GM08714 (cell line): ENCODE measurements around the gene TSPAN31.

Experiments
- H3K4me3 ChIP-seq: fragments of 200-500 bp; sonication (Bioruptor generic); 2 replicates; pipeline ENCODE4 v1.5.1; 2014; ENCODE audit warnings: mild to moderate bottlenecking, low read length, inconsistent platforms
- ZNF274 ChIP-seq: IDR thresholded peaks from 2 replicates; pipeline ENCODE4 v1.6.1; 2012; ENCODE audit warnings: mild to moderate bottlenecking, low read depth, low read length

The TSPAN31 gene

GRCh38 chr12:57736741-57737466 lies 7.9 kb upstream of the TSPAN31 start:
- TF ChIP-seq ZNF274, result no peak
- H3K4me3 ChIP-seq, result no peak overlapping the region

GRCh38 chr12:57737467-57738460 lies 7.1 kb upstream of the TSPAN31 start:
- H3K4me3 ChIP-seq, result no peak overlapping the region
- no peak for TF ChIP-seq ZNF274

GRCh38 chr12:57738661-57739237 lies 6.1 kb upstream of the TSPAN31 start, which contains the start of gene AGAP2:
Gene AGAP2, minus strand, starts transcription at chr12:57738742. Its CDS starts 496 bp downstream, at chr12:57738246.
- no peak within 1 kb of the TSS for H3K4me3 ChIP-seq
- no peak for TF ChIP-seq ZNF274

- no peak overlapping the region for H3K4me3 ChIP-seq
- TF ChIP-seq ZNF274, result no peak
Measured at GRCh38 chr12:57739387-57739786, 5.5 kb upstream of the TSPAN31 start.

GRCh38 chr12:57739914-57740538 lies 4.8 kb upstream of the TSPAN31 start:
- no peak overlapping the region for H3K4me3 ChIP-seq
- TF ChIP-seq ZNF274, result no peak

GRCh38 chr12:57740656-57741412 lies 4.0 kb upstream of the TSPAN31 start:
- TF ChIP-seq ZNF274, result no peak
- peak overlapping the region; percentile 60; the same call in 1 of the 2 replicates for H3K4me3 ChIP-seq

GRCh38 chr12:57741413-57741789 lies 3.4 kb upstream of the TSPAN31 start:
- H3K4me3 ChIP-seq, result peak overlapping the region; percentile 60
- no peak for TF ChIP-seq ZNF274

GRCh38 chr12:57741844-57742738 lies 2.7 kb upstream of the TSPAN31 start:
- H3K4me3 ChIP-seq, result peak overlapping the region; percentile 60
- no peak for TF ChIP-seq ZNF274

- TF ChIP-seq ZNF274, result no peak
Measured at GRCh38 chr12:57743769-57744168, 1.1 kb upstream of the TSPAN31 start.

GRCh38 chr12:57744194-57744776 lies 554 bp upstream of the TSPAN31 start:
- no peak for TF ChIP-seq ZNF274

More at GRCh38 chr12:57743769-57744168, 1.1 kb upstream of the TSPAN31 start:
- no peak overlapping the region; the same call in 1 of the 2 replicates for H3K4me3 ChIP-seq

GRCh38 chr12:57745485-57745881 lies 644 bp downstream of the TSPAN31 start:
- peak overlapping the region; percentile 74 for H3K4me3 ChIP-seq
- TF ChIP-seq ZNF274, result no peak

More at GRCh38 chr12:57744194-57744776, 554 bp upstream of the TSPAN31 start:
- peak overlapping the region; percentile 74 for H3K4me3 ChIP-seq

GRCh38 chr12:57746025-57746424 lies 1.2 kb downstream of the TSPAN31 start:
- no peak for TF ChIP-seq ZNF274
- peak overlapping the region; percentile 74; the same call in 1 of the 2 replicates for H3K4me3 ChIP-seq

GRCh38 chr12:57749061-57749460 lies 4.2 kb downstream of the TSPAN31 start:
- TF ChIP-seq ZNF274, result no peak
- no peak overlapping the region for H3K4me3 ChIP-seq
